Stimulated activated CD8-positive, alpha-beta memory T cell treated with anti-CD3 and anti-CD28 coated beads, Interleukin-2, amount 100 ng/mL, for 1 hour (primary cell): Measurements from ENCODE around the gene ACTG2.
"Not testable (repeated sequence)": the region's sequence is repeated elsewhere in the genome, so short reads cannot be mapped to it uniquely, and the experiment has no call there.

Experiments
- DNase-seq, 2 donors: peaks; one replicate each; pipeline ENCODE4 v3.0.0-alpha.2; 2020; ENCODE audit warnings: low read depth in 2 of 2

The ACTG2 gene

DNA sequence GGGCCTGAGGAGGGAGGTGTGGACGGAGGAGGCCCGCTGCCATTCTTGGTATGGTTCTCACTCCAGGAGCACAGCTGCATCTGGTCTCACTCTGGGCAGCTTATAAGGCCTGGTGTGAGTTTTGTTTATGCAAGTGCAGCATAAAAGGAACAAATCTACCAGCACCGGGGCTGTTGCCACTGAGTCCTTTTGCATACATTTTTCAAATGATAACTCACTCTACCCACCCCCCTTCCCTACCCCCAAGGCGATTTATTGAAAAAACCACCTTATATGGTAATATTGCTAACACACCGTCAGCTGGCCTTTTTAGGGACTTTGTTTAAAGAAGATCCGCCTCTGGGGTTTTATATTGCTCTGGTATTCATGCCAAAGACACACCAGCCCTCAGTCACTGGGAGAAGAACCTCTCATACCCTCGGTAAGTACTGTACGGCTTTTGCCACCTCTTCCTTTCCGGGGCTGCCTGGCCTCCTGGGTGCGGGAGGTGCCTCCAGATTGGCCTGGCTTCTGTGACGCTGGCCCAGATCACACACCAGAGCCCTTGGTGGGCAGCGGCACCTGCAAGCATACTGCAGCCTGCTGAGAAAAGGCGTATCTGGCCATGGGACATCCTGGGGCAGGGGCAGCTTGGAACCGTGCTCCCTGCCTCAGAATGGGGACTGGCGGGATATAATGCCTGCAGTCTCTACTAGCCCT, at the start of gene ACTG2:
Gene ACTG2 (plus strand): TSS at position 378 of the 699 bp plus-strand sequence. CDS start 8,304 bp downstream, outside the sequence.
- no peak for DNase-seq

DNA sequence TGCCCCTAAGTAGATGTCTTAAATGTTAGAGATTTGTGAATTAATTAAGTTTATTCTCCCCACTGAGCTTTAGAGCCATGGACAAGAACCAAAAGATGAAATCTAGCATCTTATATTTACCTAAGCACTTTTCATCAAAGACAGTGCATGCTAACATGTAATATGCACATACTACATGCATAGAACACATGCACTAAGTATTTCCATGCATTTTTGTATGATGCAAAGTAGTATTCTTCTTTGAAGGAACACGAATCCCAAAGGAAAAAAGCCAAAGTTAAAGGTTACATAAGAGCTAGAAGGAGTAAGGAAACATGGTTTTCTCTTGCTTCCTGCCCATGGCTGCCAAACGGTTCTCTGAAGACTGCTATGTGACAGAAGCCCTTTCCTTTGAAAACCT, 48.7 kb upstream of the ACTG2 start:
- DNase-seq: no peak

DNA sequence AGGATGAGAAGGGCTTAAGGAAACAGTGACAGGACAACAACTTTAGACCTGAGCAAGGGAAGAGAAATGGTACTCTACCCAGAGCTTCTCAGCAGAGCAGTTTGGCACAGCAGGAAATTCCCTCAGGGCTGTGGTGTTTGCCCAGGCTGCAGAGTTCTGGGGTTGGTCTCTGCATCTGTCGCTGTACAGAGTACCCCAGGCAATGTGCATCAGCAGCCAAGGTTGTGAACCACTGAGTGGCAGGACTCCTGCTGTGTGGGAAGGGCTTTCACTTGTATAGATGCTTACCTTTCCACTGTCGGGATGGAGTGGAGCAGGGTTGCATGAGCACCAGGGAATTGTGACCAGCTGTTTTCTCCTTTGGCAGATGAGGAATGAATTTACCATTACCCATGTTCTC, 42.8 kb upstream of the ACTG2 start:
- no peak for DNase-seq

DNA sequence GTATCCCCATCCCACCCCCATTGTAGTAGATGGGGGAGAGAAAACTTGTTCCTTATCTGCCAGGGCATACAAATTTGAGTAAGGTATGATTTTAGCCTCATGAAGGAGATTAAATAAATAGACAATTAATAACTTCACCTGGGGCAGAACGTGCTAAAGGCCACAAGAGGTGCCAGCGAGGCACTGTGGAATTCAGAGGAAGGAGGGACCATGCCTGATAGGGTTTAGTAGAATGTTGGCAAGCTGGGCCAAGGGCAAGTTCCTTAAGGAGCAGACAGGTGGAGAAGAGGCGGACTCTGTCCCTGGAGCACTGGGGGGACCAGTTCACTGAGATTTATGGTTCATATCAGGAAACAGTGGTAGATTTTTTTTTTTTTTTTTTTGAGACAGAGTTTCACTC, 41.5 kb upstream of the ACTG2 start:
- DNase-seq: no peak

DNA sequence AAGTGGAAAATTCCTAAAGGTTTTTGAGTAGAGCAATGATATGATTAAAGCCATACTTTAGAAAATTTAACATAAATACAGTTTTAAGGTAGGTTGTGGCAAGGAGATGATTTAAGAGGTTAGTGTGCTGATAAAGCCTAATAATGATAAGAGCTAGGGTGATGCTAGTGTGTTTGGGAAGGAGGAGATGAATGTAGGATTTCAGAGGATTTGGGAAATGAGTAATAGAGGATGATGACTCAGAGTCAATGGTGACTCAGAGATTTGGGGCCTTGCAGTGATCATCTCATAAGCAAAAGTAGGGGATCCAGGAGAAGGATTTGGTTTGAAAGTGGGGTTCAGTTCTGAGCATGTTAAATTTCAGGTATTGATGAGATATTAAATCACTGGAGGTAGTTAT, 40.8 kb upstream of the ACTG2 start:
- DNase-seq: no peak

DNA sequence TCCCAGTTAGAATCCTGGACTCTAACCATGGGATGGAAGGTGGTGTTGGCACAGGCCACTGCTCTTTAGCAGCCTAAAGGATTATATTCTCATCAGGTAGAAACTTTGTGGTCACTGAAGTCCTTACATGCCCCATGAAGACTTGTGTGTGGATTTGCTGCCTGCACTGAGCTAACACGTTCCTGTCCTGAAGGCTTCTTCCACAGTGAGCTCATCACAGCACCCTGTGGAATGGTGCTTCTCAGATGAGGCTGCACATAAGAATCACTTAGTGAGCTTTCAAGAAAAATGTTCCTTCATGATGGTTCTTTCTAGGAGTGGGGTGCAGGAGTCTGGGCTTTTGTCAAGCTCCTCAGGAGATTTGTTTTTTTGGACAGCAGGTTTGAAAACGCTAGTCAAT, 37.3 kb upstream of the ACTG2 start:
- DNase-seq: no peak

DNA sequence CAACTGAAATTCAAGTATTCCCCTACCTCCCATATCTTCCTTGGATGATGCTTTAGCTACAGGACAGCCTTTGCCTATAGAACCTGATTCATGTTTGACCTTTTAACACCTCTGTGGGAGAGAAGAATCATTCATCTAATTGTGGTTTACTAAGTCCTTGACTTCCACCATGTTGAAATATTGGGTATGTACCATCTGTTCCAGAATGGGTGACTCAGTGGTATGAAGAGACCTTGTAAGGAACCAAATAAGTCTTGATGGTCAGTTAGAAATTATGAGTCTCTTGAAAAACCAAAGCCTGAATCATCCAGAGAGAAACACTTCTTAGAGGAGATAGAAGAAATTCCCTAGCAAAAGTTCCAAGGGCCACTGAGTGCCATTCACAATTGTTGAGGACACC, 36.6 kb upstream of the ACTG2 start:
- no peak for DNase-seq

DNA sequence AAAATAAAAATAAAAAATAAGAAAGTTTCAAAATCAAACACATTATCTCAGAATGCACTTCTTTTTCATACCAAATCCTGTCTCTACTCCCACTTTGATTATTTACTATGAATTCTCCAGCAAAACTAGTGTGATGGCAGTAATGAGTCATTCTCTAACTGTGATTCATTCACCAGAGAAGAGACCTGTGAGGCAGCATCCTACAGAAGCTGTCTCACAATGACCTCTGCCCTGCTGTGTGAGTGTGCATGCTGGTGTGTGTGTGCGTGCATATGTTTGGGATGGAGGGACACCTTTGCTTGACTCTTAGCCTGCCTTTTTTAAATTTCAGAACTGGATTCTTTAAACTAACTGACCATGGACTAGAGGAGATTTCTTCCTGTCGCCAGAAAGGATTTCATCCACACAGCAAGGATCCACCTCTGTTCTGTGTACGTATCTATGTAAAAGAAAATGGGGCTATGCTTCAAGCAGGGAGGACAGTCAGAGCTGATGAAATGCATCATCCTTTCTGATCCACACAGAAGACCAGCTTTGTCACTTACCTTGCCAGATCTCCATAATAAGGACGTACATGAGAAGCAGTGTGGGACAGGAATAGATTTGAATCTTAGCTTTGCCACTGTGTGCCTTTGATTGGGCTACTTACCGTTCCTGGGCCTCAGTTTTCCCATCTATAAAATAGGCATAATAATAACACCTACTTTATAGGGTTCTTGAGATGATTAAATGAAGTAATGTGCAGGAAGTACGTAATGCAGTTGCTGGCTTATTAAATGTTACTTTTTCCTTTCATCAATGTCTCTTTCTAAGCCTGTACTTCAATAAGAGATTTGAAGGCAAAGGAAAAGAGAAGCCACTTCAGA, 32.9 kb upstream of the ACTG2 start:
- no peak for DNase-seq

DNA sequence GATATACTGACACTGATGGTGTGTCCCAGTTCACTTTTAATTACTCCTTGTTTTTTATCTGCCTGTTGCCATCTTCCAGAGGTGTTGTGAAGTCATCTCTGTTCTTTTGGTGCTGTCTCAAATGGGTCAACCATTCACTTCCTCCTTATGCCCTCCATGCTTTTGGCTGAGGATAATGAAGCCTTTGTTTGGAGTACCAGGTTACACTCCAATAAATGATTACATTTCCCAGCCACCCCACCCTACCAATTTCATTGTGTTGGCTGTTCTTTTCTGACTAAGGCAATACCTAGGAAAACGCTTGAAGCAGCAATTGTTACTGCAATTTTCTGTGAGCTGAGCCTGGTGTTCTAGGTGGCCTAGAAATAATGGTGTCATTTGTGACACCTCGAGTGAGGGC, 29.8 kb upstream of the ACTG2 start:
- DNase-seq: no peak

DNA sequence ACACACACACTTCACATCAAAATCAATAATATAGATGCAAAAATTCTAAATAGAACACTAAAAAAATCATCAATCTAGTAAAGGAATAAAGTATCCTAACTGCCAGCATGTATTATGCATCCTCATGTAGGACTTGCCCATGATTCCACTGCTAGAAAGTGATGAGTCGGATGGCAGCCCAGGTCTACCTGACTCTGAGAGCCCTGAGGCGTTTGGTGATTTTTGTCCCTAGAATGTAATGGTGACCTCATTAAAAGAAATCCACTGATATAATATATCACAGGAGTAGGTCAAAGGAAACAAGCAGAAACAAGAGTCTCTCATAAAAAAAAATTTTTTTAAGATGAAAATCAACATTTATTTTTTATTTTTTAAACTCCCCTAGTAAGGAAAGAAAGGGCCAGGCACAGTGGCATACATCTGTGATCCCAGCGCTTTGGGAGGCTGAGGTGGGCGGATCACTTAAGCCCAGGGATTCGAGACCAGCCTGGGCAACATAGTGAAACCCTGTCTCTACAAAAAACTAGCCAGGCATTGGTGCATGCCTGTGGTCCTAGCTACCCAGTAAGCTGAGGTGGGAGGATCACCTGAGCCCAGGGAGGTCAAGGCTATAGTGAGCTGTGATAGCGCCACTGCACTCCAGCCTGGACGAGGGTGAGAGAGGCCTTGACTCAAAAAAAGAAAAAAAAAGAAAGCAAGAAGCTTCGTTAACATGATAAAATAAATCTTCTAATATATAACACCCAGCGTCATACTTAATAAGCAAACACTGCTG, 24.4 kb upstream of the ACTG2 start:
- DNase-seq: no peak

DNA sequence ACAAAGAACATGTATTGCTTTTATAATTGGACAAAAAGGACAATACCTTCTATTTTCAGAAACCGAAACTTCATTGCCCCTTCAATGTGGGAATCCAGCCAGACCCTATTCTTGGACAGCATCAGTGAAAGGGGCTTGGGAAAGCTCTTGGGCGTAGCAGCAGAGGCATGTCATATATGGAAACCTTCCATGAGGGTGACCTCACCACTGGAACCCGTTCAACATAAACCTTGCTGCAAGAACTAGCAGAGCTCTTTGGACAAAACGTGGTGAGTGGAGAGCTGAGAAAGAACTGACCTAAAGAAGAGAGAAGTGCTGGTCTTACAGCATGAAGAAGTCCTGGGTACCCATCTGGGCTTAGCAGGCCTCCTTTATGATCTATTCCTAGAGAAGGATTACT, 22.7 kb upstream of the ACTG2 start:
- DNase-seq: no peak

DNA sequence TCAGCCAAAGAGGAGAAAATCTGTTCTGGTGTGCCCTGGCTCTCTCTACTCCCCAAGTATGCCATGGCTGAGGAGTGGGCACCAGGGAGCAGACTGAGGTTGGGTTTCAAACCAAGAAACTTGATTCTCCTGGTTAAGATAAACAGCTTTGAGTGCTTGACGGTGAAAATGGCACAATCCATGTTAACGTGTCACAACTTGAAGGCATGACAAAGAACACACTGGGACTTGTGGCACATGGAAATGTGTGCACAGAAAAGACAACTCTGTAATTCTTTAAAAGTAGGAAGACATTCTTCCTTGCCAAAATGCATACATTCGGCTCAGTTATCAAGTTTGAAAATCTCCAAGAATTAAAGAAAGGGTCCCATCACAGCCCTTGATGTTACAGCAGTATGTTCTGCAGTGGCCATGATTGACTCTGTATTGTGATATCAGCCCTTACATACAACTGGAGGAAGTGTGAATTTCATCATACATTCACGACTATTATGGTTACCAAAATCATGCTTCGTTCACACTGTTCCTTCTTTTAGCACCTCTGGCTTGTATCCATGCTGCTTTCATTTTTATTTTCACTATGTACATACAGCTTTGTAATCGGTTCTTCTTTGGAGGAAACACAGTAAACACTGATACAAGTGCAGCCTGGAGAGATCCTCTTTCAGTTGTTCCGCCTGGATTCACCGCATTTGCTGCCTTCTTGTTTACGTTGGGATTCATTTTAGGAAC, 15.6 kb upstream of the ACTG2 start:
- no peak for DNase-seq

DNA sequence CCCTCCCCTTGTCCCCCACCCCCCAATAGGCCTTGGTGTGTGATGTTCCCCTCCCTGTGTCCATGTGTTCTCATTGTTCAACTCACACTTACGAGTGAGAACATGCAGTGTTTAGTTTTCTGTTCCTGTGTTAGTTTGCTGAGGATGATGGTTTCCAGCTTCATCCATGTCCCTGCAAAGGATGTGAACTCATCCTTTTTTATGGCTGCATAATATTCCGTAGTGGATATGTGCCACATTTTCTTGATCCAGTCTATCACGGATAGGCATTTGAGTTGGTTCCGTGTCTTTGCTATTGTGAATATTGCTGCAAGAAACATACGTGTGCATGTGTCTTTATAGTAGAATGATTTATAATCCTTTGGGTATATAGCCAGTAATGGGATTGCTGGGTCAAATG, 14.8 kb upstream of the ACTG2 start:
- DNase-seq: not testable (repeated sequence)

DNA sequence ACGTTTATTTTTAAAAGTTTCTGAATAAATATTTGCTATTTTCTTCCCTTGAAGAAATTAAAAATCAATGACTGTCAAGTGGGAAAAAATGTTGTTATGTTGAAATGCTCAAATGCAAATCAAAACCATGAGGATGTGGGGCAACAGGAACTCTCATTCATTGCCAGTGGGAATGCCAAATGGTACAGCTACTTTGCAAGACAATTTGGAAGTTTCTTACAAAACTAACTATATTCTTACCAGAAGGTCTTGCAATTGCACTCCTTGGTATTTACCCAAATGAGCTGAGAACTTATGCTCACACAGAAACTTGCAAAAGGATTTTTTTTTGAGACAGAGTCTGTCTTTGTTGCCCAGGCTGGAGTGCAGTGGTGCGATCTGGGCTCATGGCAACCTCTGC, 7.4 kb upstream of the ACTG2 start:
- no peak for DNase-seq

DNA sequence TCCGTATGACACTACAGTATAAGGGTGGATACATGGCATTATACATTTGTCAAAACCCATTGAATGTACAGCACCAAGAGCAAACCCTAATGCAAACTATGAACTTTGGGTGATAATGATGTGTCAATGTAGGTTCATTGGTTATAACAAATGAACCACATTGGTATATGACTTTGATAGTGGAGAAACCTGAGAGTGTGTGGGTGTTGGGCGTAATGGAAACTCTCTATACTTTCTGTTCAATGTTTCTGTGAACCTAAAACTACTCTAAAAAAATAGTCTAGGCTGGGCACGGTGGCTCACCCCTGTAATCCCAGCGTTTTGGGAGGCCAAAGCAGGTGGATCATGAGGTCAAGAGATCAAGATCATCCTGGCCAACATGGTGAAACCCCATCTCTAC, 6.5 kb upstream of the ACTG2 start:
- no peak for DNase-seq

DNA sequence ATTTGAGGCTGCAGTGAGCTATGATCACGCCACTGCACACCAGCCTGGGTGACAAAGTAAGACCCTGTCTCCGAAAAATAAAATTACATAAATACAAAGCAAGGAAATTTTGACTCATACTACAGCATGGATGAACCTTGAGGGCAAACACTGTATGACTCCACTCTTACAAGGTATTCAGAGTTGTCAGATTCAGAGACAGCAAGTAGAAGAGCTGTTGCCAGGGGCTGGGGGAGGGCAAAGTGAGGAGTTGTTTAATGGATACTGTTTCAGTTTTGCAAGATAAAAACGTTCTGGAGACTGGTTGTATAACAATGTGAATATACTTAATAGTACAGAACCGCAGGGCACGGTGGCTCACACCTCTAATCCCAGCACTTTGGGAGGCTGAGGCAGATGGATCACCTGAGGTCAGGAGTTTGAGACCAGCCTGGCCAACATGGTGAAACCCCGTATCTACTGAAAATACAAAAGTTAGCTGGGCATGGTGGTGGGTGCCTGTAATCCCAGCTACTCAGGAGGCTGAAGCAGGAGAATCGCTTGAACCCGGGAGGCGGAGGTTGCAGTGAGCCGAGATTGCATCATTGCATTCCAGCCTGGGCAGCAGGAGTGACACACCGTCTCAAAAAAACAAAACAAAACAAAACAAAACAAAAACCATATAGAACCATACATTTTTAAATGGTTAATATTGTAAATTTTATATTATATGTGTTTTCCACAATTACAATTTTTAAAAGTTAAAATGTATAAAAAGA, 5.0 kb upstream of the ACTG2 start:
- not testable (repeated sequence) for DNase-seq

DNA sequence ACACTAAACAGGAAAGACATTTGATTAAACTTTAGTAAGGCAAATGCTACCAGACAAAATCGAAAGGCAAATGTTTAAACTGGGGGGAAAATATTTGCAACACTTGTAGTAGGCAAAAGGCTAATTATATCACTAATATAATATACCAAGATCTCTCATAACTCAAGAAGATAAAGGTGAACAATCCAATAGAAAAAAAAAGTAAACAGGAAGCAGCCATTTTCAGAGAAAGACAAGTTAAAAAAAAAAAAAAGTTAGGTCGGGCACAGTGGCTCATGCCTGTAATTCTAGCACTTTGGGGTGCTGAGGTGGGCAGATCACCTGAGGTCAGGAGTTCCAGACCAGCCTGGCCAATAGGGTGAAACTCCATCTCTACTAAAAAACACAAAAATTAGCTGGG, 4.4 kb upstream of the ACTG2 start:
- DNase-seq: no peak

DNA sequence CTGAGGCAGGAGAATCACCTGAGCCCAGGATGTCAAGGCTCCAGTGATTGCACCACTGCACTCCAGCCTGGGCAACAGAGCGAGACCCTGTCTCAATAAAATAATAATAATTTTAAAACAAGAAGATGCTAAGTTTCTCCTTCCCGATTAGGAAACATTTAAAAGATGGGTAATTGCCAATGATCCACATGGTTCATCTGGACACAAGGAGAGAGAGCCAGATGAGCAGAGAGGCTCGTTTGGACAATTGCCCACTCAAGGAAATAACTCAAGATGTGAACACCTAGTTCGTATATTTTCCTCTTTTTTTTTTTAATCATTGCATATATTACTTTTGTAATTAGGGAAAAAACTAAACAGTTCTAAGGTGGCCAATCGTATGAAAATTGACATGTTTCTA, 3.6 kb upstream of the ACTG2 start:
- DNase-seq: no peak

DNA sequence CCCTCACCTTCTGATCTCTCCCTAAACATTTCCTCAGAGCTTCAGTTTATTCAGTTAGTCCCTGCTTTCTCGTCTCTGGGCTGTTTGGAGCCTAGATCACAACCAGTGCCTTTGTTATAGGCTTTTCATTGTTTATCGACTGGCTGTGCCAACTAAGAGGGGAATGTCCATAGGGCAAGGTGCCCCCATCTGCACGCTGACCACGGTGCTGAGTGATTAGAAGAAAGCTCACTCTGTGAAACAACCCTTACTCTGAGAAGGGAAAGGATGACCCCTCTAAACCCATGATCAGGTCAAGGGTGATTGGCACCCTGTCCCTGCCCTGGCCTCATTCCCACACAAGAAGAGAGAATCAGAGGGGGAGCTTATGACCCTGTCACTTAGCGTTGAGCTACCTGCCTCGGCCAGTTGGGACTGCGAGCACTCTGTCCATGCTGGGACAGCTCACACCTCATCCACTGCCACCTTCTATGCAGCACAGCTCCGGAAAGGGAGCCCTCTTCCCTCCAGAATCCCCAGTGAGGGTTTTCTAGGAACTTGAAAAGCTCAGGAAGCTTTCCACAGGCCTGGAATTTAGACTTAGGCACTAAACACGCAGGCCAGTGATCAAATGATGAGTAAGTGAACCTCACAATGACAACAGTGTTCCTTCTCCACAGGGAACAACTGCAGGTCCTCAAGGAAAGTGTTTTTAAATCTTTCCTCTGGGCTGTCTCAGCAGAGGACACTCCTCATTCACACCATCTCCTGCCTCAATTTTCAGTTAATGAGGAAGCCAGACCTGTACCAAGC, 2.3 kb upstream of the ACTG2 start:
- no peak for DNase-seq

DNA sequence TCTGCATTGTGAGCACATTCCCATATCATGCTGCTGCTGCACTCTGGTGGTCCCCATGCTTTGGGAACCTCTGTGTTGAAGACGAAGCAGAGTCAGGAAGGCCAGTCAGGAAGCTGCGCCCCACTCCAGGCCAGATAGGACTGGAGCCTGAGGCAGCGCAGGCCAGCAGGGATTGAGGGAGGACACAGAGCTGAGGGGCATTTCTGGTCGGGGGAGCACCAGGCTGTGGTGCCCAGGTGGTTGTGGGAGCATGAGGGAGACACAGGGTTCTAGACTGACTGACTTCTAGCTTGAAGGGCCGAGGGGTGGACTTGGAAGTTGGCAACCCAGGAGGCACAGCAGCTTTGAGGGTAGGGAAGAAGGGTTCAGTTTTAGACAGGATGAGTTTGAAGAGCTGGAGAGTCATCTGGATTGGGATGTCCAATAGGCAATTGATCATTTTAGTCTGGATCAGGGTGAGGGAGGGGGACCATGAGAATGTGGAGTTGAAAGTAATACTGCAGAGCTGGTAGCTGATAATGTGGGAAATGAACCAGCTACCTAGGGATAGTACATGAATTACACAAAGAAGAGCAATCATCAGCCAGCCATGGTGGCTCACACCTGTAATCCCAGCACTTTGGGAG, 1.4 kb upstream of the ACTG2 start:
- no peak for DNase-seq
